Measurements from ENCODE around the gene CCDC187. TPM values are rescaled to one million over a fixed set of nuclear protein-coding genes. Genes with fewer than 3 reads are reported as not detected.
A peak's percentile ranks its signal among the peaks of the same experiment; 100 is the strongest.

Gene CCDC187
- total and polyA plus RNA-seq, 2 of the 13 experiments (the other 11 are each of a cell fraction or from before 2014, with no cell fraction given), result 0.03 to 0.13 TPM

- no peak for TF ChIP-seq LCORL (IDR thresholded peaks at IDR 0.05)
- TF ChIP-seq LCORL (CRISPR knock-in tag; IDR thresholded peaks at IDR 0.05), result peak; percentile 68; the same call in 1 of the 2 replicates
- TF ChIP-seq SOX13 (IDR thresholded peaks at IDR 0.05), result no peak
- TF ChIP-seq SOX13 (CRISPR knock-in tag; conservative IDR thresholded peaks at IDR 0.05 in 1 of 2, IDR thresholded peaks at IDR 0.05 in 1 of 2), result peak in 1 of 2 experiments; percentile 37; a peak in 1 of 4 replicates
- TF ChIP-seq ZNF30 (CRISPR knock-in tag; IDR thresholded peaks at IDR 0.05), result no peak
- peak; percentile 36; the same call in 1 of the 2 replicates for TF ChIP-seq FOXA3 (CRISPR knock-in tag; IDR thresholded peaks at IDR 0.05)
- 0 out of 2 replicates have a peak, but pooled peaks have one; percentile 56 for TF ChIP-seq SNAPC4 (CRISPR knock-in tag; IDR thresholded peaks at IDR 0.05)
- no peak for TF ChIP-seq ZNF691 (CRISPR knock-in tag; IDR thresholded peaks at IDR 0.05; ENCODE audit: borderline replicate concordance, low read depth)
- no peak for TF ChIP-seq EEA1 (CRISPR knock-in tag; IDR thresholded peaks at IDR 0.05; ENCODE audit: borderline replicate concordance)
- no peak for TF ChIP-seq HMGA1 (CRISPR knock-in tag; conservative IDR thresholded peaks at IDR 0.05)
- TF ChIP-seq ZNF772 (CRISPR knock-in tag; IDR thresholded peaks at IDR 0.05), result peak; percentile 80
- 0 out of 2 replicates have a peak, but pooled peaks have one; percentile 35 for TF ChIP-seq PRDM10 (CRISPR knock-in tag; IDR thresholded peaks at IDR 0.05; ENCODE audit: low read depth)
- no peak for TF ChIP-seq ZNF101 (CRISPR knock-in tag; IDR thresholded peaks at IDR 0.05; ENCODE audit: borderline replicate concordance, low read depth)
- TF ChIP-seq SP4 (CRISPR knock-in tag; IDR thresholded peaks at IDR 0.05), result peak; percentile 49; the same call in 1 of the 2 replicates
- TF ChIP-seq HOMEZ (CRISPR knock-in tag; IDR thresholded peaks at IDR 0.05; ENCODE audit: low read depth), result no peak
- TF ChIP-seq ZNF225 (CRISPR knock-in tag; IDR thresholded peaks at IDR 0.05), result peak; percentile 56; the same call in 1 of the 2 replicates
- no peak for TF ChIP-seq MAFF (IDR thresholded peaks at IDR 0.05; ENCODE audit: low read depth, low read length)
- TF ChIP-seq MTF2 (CRISPR knock-in tag; IDR thresholded peaks at IDR 0.05; ENCODE audit: borderline replicate concordance), result peak; percentile 67
Observed at GRCh38 chr9:136345281-136346156, 41.6 kb upstream of the CCDC187 start (continued).
